H9 (cell line): Measurements from ENCODE around the gene TUBGCP5. TPM values are rescaled to one million over a fixed set of nuclear protein-coding genes. Genes with fewer than 3 reads are reported as not detected.

ENCODE experiments used
- DNase-seq: peaks from one replicate; pipeline ENCODE4 v3.0.0-alpha.2; 2017
- H2AFZ ChIP-seq: one replicate; pipeline ENCODE4 v1.6.1; 2013; ENCODE audit warnings: mild to moderate bottlenecking, low read length, control low read depth, moderate library complexity
- H2AK5ac ChIP-seq: 2 replicates; pipeline ENCODE4 v1.6.1; 2013; ENCODE audit warnings: low read length, control low read depth, mixed read lengths; ENCODE audit not compliant: insufficient read length
- H2BK120ac ChIP-seq: one replicate; pipeline ENCODE4 v1.6.1; 2013; ENCODE audit warnings: low read depth, mild to moderate bottlenecking, low read length, control low read depth, inconsistent platforms; ENCODE audit not compliant: poor library complexity, severe bottlenecking
- H2BK12ac ChIP-seq: 2 replicates; pipeline ENCODE4 v1.6.1; 2013; ENCODE audit warnings: low read length, control low read depth, mixed read lengths, low read depth; ENCODE audit not compliant: insufficient read length
- H2BK15ac ChIP-seq: 2 replicates; pipeline ENCODE4 v1.6.1; 2013; ENCODE audit warnings: low read depth, low read length, control low read depth
- H2BK20ac ChIP-seq: one replicate; pipeline ENCODE4 v1.6.1; 2013; ENCODE audit warnings: low read depth, mild to moderate bottlenecking, low read length, control low read depth, inconsistent platforms; ENCODE audit not compliant: poor library complexity, severe bottlenecking
- H2BK5ac ChIP-seq: 2 replicates; pipeline ENCODE4 v1.6.1; 2013; ENCODE audit warnings: low read length, control low read depth, mixed read lengths; ENCODE audit not compliant: insufficient read length
- H3K14ac ChIP-seq: 2 replicates; pipeline ENCODE4 v1.6.1; 2013; ENCODE audit warnings: low read length, control low read depth; ENCODE audit not compliant: insufficient read depth
- H3K18ac ChIP-seq: 2 replicates; pipeline ENCODE4 v1.6.1; 2013; ENCODE audit warnings: low read depth, mild to moderate bottlenecking, mixed read lengths, low read length, control low read depth; ENCODE audit not compliant: insufficient read length
- H3K23ac ChIP-seq: 2 replicates; pipeline ENCODE4 v1.6.1; 2013; ENCODE audit warnings: low read length, control low read depth, mixed read lengths, low read depth; ENCODE audit not compliant: insufficient read length
- H3K23me2 ChIP-seq: 2 replicates; pipeline ENCODE4 v1.6.1; 2013; ENCODE audit warnings: low read depth, mild to moderate bottlenecking, mixed read lengths, low read length, control low read depth; ENCODE audit not compliant: insufficient read length, poor library complexity, severe bottlenecking
- H3K27ac ChIP-seq: 2 replicates; pipeline ENCODE4 v1.5.1; 2013; ENCODE audit warnings: low read length, control low read depth, mixed read lengths, low read depth; ENCODE audit not compliant: insufficient read length
- H3K27me3 ChIP-seq: 2 replicates; pipeline ENCODE4 v1.6.1; 2013; ENCODE audit warnings: low read length, control low read depth, inconsistent platforms; ENCODE audit not compliant: insufficient read depth
- H3K4ac ChIP-seq: 2 replicates; pipeline ENCODE4 v1.6.1; 2013; ENCODE audit warnings: low read depth, mild to moderate bottlenecking, control low read depth, inconsistent platforms, low read length, moderate library complexity
- H3K4me1 ChIP-seq: 2 replicates; pipeline ENCODE4 v1.6.1; 2013; ENCODE audit warnings: low read length, control low read depth, inconsistent platforms; ENCODE audit not compliant: insufficient read depth
- H3K4me2 ChIP-seq: 2 replicates; pipeline ENCODE4 v1.6.1; 2013; ENCODE audit warnings: low read length, control low read depth, mixed read lengths; ENCODE audit not compliant: insufficient read length, insufficient read depth
- H3K56ac ChIP-seq: 2 replicates; pipeline ENCODE4 v1.6.1; 2013; ENCODE audit warnings: low read depth, mild to moderate bottlenecking, mixed read lengths, low read length, control low read depth; ENCODE audit not compliant: insufficient read length
- H3K79me1 ChIP-seq: 2 replicates; pipeline ENCODE4 v1.6.1; 2013; ENCODE audit warnings: low read depth, mild to moderate bottlenecking, moderate library complexity, low read length, control low read depth, inconsistent platforms; ENCODE audit not compliant: insufficient read depth, poor library complexity, severe bottlenecking
- H3K79me2 ChIP-seq: 2 replicates; pipeline ENCODE4 v1.6.1; 2013; ENCODE audit warnings: low read length, control low read depth, inconsistent platforms; ENCODE audit not compliant: insufficient read depth
- H3K9ac ChIP-seq: 2 replicates; pipeline ENCODE4 v1.6.1; 2013; ENCODE audit warnings: low read length, control low read depth, mixed read lengths; ENCODE audit not compliant: insufficient read length; ENCODE audit errors: extremely low read depth
- H3K9me3 ChIP-seq: one replicate; pipeline ENCODE4 v1.6.1; 2013; ENCODE audit warnings: low read depth, low read length, inconsistent platforms; ENCODE audit not compliant: control insufficient read depth
- H3T11ph ChIP-seq: one replicate; pipeline ENCODE4 v1.6.1; 2013; ENCODE audit warnings: mild to moderate bottlenecking, low read length, control low read depth, inconsistent platforms
- H4K20me1 ChIP-seq: one replicate; pipeline ENCODE4 v1.6.1; 2013; ENCODE audit not compliant: control insufficient read depth, insufficient read length, insufficient read depth
- H4K5ac ChIP-seq: 2 replicates; pipeline ENCODE4 v1.6.1; 2013; ENCODE audit warnings: low read depth, mild to moderate bottlenecking, mixed read lengths, low read length, control low read depth; ENCODE audit not compliant: insufficient read length
- H4K8ac ChIP-seq: replicated peaks from 2 replicates; pipeline ENCODE4 v1.6.1; 2013; ENCODE audit warnings: low read length, control low read depth, mixed read lengths, low read depth; ENCODE audit not compliant: insufficient read length
- H4K91ac ChIP-seq: 2 replicates; pipeline ENCODE4 v1.6.1; 2013; ENCODE audit warnings: low read depth, mild to moderate bottlenecking, moderate library complexity, mixed read lengths, low read length, control low read depth; ENCODE audit not compliant: insufficient read length
- H3K27ac Mint-ChIP-seq, 3 experiments: 2 replicates in 2 of 3; 3 replicates in 1 of 3; pipeline ENCODE4 v1.8.0; 2020 to 2021; ENCODE audit warnings: mixed read lengths in 3 of 3, mild to moderate bottlenecking in 1 of 3, moderate library complexity in 1 of 3
- H3K27me3 Mint-ChIP-seq: 2 replicates; pipeline ENCODE4 v1.8.0; 2021; ENCODE audit warnings: low read depth, mild to moderate bottlenecking, moderate library complexity, mixed read lengths
- H3K36me3 Mint-ChIP-seq, 3 experiments: 2 replicates in 2 of 3; 3 replicates in 1 of 3; pipeline ENCODE4 v1.8.0; 2020 to 2021; ENCODE audit warnings: low read depth in 3 of 3, mixed read lengths in 3 of 3; ENCODE audit not compliant: insufficient read depth in 1 of 3
- H3K4me1 Mint-ChIP-seq, 2 experiments: 2 replicates each; pipeline ENCODE4 v1.8.0; 2020; ENCODE audit warnings: mixed read lengths in 2 of 2
- H3K4me3 Mint-ChIP-seq, 2 experiments: 2 replicates in 1 of 2; 3 replicates in 1 of 2; pipeline ENCODE4 v1.8.0; 2020 to 2021; ENCODE audit warnings: mild to moderate bottlenecking in 2 of 2, mixed read lengths in 2 of 2, moderate library complexity in 1 of 2
- H3K9me3 Mint-ChIP-seq, 2 experiments: 2 replicates in 1 of 2; 3 replicates in 1 of 2; pipeline ENCODE4 v1.8.0; 2020; ENCODE audit warnings: mild to moderate bottlenecking in 2 of 2, mixed read lengths in 2 of 2, moderate library complexity in 1 of 2
- WGBS: extraction: QIAGEN DNeasy Blood & Tissue Kit; methylation state at CpG from one replicate; pipeline ENCODE4 v1.1.7; 2013; ENCODE audit warnings: missing lambda C conversion rate, low lambda C conversion rate, mixed read lengths; ENCODE audit not compliant: insufficient read length; ENCODE audit errors: extremely low coverage; 5-methylcytosine and 5-hydroxymethylcytosine counted together
- total RNA-seq: library from RNA; stranded (reverse); gene quantifications from 2 replicates; pipeline ENCODE4 v1.2.1, GENCODE V29; 2021
- TF ChIP-seq, protein P1 (sequence below): fragments of 200-600 bp; sonication (generic); conservative IDR thresholded peaks from 3 replicates; pipeline ENCODE4 v1.8.0; 2021; ENCODE audit warnings: antibody characterized with exemption, mild to moderate bottlenecking

The TUBGCP5 gene
- total RNA-seq, 1 experiment from 2014 or later: 15.3 TPM

DNA sequence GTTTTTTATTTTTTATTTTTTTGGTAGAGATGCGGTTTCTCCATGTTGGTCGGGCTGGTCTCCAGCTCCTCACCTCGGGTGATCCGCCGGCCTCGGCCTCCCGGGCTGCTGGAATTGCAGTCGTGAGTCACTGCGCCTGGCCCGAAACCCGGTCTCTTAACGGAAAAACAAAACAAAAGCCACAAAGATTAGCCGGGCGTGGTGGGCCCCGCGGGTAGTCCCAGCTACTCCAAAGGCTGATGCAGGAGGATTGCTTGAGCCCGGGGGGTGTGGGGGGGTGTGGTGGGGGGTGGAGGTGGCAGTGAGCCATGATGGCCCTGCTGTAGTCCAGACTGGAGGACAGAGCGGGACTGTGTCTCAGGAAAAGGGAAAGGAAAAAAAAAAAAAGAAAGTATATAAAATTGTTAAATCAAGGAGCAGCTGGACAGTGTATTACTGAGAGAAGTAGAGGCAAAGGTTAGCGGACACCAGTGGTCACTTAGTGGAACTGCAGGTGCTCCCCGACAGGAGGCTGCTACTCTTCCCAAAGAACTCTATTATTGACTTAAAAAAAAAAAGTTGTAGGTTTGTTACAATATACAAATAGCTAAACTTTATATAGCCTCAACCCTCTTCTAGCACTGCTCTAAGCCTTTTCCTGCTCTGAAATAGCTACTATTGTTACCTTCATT lies 30.3 kb upstream of the TUBGCP5 start:
- Mint-ChIP-seq H3K9me3 (peaks cover 42 to 63% of the 10 kb centered on the region in 2 experiments), H3K27me3 (peaks cover 1% of the 10 kb centered on the region; the same call in 1 of the 2 replicates), H3K4me3 (no peak overlapping the region), H3K27ac (no peak overlapping the region), H3K4me1 (peaks cover 2% of the 10 kb centered on the region in 2 experiments; a peak in 1 of 4 replicates), H3K36me3 (peaks cover 0 to 5% (median 3%) of the 10 kb centered on the region in 3 experiments; a peak in 4 of 7 replicates)
- no peaks in the 10 kb centered on the region for H3K79me2 ChIP-seq
- H3K9ac ChIP-seq: no peak overlapping the region
- no CpG with 5 or more reads among the region's 20 CpGs for WGBS
- TF ChIP-seq, protein P1, sequence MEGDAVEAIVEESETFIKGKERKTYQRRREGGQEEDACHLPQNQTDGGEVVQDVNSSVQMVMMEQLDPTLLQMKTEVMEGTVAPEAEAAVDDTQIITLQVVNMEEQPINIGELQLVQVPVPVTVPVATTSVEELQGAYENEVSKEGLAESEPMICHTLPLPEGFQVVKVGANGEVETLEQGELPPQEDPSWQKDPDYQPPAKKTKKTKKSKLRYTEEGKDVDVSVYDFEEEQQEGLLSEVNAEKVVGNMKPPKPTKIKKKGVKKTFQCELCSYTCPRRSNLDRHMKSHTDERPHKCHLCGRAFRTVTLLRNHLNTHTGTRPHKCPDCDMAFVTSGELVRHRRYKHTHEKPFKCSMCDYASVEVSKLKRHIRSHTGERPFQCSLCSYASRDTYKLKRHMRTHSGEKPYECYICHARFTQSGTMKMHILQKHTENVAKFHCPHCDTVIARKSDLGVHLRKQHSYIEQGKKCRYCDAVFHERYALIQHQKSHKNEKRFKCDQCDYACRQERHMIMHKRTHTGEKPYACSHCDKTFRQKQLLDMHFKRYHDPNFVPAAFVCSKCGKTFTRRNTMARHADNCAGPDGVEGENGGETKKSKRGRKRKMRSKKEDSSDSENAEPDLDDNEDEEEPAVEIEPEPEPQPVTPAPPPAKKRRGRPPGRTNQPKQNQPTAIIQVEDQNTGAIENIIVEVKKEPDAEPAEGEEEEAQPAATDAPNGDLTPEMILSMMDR: peak; percentile 52
- no peaks in the 10 kb centered on the region for H3K79me1 ChIP-seq
- no peaks in the 10 kb centered on the region for H3K27me3 ChIP-seq
- H3K56ac ChIP-seq: no peak overlapping the region
- H3K18ac ChIP-seq: no peak overlapping the region
- H3T11ph ChIP-seq: no peak overlapping the region
- H3K23ac ChIP-seq: no peak overlapping the region
- DNase-seq: peak; percentile 39
- peaks cover under 1% of the 10 kb centered on the region for H3K9me3 ChIP-seq
- H3K27ac ChIP-seq: no peak overlapping the region
- H2BK20ac ChIP-seq: no peak overlapping the region
- no peak overlapping the region for H3K4ac ChIP-seq
- no peak overlapping the region for H4K91ac ChIP-seq
- H2BK15ac ChIP-seq: no peak overlapping the region
- H3K14ac ChIP-seq: no peak overlapping the region
- H3K23me2 ChIP-seq: no peaks in the 10 kb centered on the region
- H2BK5ac ChIP-seq: no peak overlapping the region
- no peak overlapping the region for H4K5ac ChIP-seq
- no peak overlapping the region for H2BK12ac ChIP-seq
- H3K4me2 ChIP-seq: no peak overlapping the region
- H4K8ac ChIP-seq: no peak overlapping the region
- H4K20me1 ChIP-seq: no peaks in the 10 kb centered on the region
- no peaks in the 10 kb centered on the region for H3K4me1 ChIP-seq
- H2AFZ ChIP-seq: no peak overlapping the region
- no peak overlapping the region for H2BK120ac ChIP-seq
- no peak overlapping the region for H2AK5ac ChIP-seq
